BLaER1 (cell line): ENCODE data around the gene TAS2R1.

Experiments used
- H3K27ac ChIP-seq: shearing (Covaris generic); formaldehyde crosslinking; 2 replicates; pipeline ENCODE4 v1.8.1; 2022
- H3K27me3 ChIP-seq: shearing (Covaris generic); formaldehyde crosslinking; 2 replicates; pipeline ENCODE4 v1.8.1; 2022
- H3K36me3 ChIP-seq: shearing (Covaris generic); formaldehyde crosslinking; 2 replicates; pipeline ENCODE4 v1.8.1; 2022
- H3K4me1 ChIP-seq: shearing (Covaris generic); formaldehyde crosslinking; 2 replicates; pipeline ENCODE4 v1.8.1; 2022
- H3K4me2 ChIP-seq: shearing (Covaris generic); formaldehyde crosslinking; 2 replicates; pipeline ENCODE4 v1.8.1; 2022
- H3K4me3 ChIP-seq: shearing (Covaris generic); formaldehyde crosslinking; 2 replicates; pipeline ENCODE4 v1.8.1; 2022
- H3K9ac ChIP-seq: shearing (Covaris generic); formaldehyde crosslinking; 2 replicates; pipeline ENCODE4 v1.8.1; 2022
- H3K9me3 ChIP-seq: shearing (Covaris generic); formaldehyde crosslinking; 2 replicates; pipeline ENCODE4 v1.8.1; 2022
- H4K20me1 ChIP-seq: shearing (Covaris generic); formaldehyde crosslinking; 2 replicates; pipeline ENCODE4 v1.8.1; 2022
- Cebpa-rat ChIP-seq: shearing (Covaris generic); IDR thresholded peaks from 2 replicates; pipeline ENCODE4 v1.8.1; 2022

The TAS2R1 gene

DNA sequence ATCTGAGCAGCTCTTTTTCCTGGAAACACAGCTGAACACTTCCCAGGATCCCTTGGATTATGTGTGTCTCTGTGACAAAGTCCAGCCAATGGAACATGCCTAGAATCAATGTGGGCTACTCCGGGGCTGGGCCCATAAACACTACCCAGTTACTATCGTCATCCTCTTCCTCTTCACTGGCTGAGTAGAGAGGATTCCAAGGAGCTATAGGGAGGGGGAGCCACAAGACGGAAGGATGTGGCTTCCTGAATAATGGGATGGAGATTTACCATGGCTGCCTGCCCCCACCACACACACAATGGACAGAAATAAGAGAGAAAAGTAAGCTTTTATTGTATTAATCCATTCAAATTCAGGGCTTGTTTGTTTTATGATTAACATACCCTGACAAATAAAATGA, 22.1 kb upstream of the TAS2R1 start:
- no peak overlapping the region for H3K4me2 ChIP-seq
- no peak overlapping the region for H3K27ac ChIP-seq
- no peaks in the 10 kb centered on the region for H3K9me3 ChIP-seq
- no peaks in the 10 kb centered on the region for H4K20me1 ChIP-seq
- no peak overlapping the region for H3K4me3 ChIP-seq
- TF ChIP-seq Cebpa-rat = no peak
- no peaks in the 10 kb centered on the region for H3K27me3 ChIP-seq
- no peak overlapping the region for H3K9ac ChIP-seq
- no peaks in the 10 kb centered on the region for H3K36me3 ChIP-seq
- H3K4me1 ChIP-seq = no peaks in the 10 kb centered on the region

DNA sequence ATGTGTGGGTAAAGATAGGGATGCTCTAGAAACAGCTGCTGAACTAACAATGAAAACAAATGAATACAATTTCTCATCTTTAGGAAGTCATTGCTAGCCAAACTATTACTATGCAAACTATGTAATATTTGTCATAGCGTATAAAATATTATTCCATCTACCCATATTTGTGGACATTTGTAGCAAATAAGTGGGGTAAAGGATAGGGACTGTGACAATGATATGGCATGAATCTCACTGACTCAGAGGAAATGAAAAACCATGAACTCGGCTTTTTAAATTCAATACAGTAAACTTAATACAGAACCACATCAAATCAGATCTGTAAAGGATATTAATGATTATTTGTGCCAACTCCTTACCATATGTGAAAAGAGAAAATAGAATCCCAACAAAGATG, 16.7 kb upstream of the TAS2R1 start:
- Histone ChIP-seq H3K9ac (no peak overlapping the region), H3K9me3 (no peaks in the 10 kb centered on the region), H3K27ac (no peak overlapping the region), H3K27me3 (no peaks in the 10 kb centered on the region), H3K36me3 (no peaks in the 10 kb centered on the region), H3K4me1 (no peaks in the 10 kb centered on the region), H4K20me1 (no peaks in the 10 kb centered on the region), H3K4me2 (no peak overlapping the region), H3K4me3 (no peak overlapping the region)
- TF ChIP-seq Cebpa-rat = no peak

DNA sequence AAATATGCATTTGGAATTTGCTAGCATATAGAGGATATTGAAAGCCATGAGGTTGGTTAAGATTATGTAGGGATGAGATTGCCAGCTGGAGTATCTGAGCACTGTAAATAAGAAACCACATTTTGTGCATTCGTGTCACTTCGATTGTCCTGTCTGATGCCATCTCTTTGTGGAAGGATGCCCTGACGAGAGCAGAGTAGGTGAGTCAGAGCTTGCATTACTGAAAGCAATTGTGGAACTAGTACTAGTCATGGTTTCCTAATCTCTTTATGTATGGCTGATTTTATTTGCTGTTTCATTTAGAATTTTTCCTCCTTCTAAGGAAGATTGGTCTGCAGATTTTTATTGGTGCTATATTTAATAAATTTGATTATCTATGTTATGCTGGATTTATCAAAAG, 14.5 kb upstream of the TAS2R1 start:
- Histone ChIP-seq H3K36me3 (no peaks in the 10 kb centered on the region), H3K27me3 (no peaks in the 10 kb centered on the region), H3K4me2 (no peak overlapping the region), H3K27ac (no peak overlapping the region), H3K4me3 (no peak overlapping the region), H3K9ac (no peak overlapping the region), H3K9me3 (no peaks in the 10 kb centered on the region), H3K4me1 (no peaks in the 10 kb centered on the region), H4K20me1 (no peaks in the 10 kb centered on the region)
- no peak for TF ChIP-seq Cebpa-rat

GRCh38 chr5:9642621-9643020, 12.5 kb upstream of the TAS2R1 start:
- Histone ChIP-seq H3K4me2 (no peak overlapping the region), H3K27me3 (no peaks in the 10 kb centered on the region), H4K20me1 (no peaks in the 10 kb centered on the region), H3K27ac (no peak overlapping the region), H3K36me3 (no peaks in the 10 kb centered on the region), H3K4me3 (no peak overlapping the region), H3K9me3 (peaks cover 17% of the 10 kb centered on the region), H3K4me1 (no peaks in the 10 kb centered on the region), H3K9ac (no peak overlapping the region)
- TF ChIP-seq Cebpa-rat = no peak

- H3K9ac ChIP-seq = no peak overlapping the region
- no peak overlapping the region for H3K4me2 ChIP-seq
- H3K4me1 ChIP-seq = no peaks in the 10 kb centered on the region
- no peak for TF ChIP-seq Cebpa-rat
- peaks cover 23% of the 10 kb centered on the region for H3K9me3 ChIP-seq
- H3K4me3 ChIP-seq = no peak overlapping the region
- no peaks in the 10 kb centered on the region for H3K36me3 ChIP-seq
- no peaks in the 10 kb centered on the region for H3K27me3 ChIP-seq
- no peak overlapping the region for H3K27ac ChIP-seq
- no peaks in the 10 kb centered on the region for H4K20me1 ChIP-seq
These were observed 11.7 kb upstream of the TAS2R1 start for GRCh38 chr5:9641806-9642355.

GRCh38 chr5:9632495-9632894, 2.3 kb upstream of the TAS2R1 start:
- Histone ChIP-seq H3K4me1 (no peaks in the 10 kb centered on the region), H3K9ac (no peak overlapping the region)

DNA sequence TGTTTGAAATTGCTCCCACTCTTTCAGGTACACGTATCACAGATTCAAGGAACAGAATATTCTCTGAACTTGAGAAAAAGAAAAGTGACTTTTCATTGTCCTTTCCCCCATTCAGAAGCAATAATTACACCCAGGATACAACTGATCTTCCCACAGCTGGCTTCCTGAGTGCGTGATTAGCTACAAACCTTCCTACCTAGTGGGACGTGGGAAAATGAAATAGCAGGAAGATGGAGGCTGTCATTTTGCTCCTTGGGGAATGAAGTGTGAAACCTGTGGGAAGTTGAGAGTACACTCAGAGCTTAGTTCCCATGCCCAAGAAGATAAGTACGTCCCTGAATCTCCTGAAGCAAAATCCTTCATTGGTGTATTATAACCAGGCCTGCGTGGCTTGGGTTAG, 2.6 kb downstream of the TAS2R1 start:
- H3K9ac ChIP-seq = no peak overlapping the region
- H3K27ac ChIP-seq = no peak overlapping the region
- no peaks in the 10 kb centered on the region for H3K9me3 ChIP-seq
- no peaks in the 10 kb centered on the region for H4K20me1 ChIP-seq
- no peak overlapping the region for H3K4me3 ChIP-seq
- no peaks in the 10 kb centered on the region for H3K36me3 ChIP-seq
- H3K4me1 ChIP-seq = peaks cover 9% of the 10 kb centered on the region
- H3K4me2 ChIP-seq = no peak overlapping the region
- H3K27me3 ChIP-seq = no peaks in the 10 kb centered on the region
- no peak for TF ChIP-seq Cebpa-rat

More at GRCh38 chr5:9632495-9632894, 2.3 kb upstream of the TAS2R1 start:
- no peak overlapping the region for H3K27ac ChIP-seq
- TF ChIP-seq Cebpa-rat = no peak
- H4K20me1 ChIP-seq = no peaks in the 10 kb centered on the region
- peaks cover 17% of the 10 kb centered on the region for H3K9me3 ChIP-seq
- no peaks in the 10 kb centered on the region for H3K27me3 ChIP-seq
- no peaks in the 10 kb centered on the region for H3K36me3 ChIP-seq
- no peak overlapping the region for H3K4me2 ChIP-seq
- no peak overlapping the region for H3K4me3 ChIP-seq

- peaks cover 15% of the 10 kb centered on the region for H3K4me1 ChIP-seq
- H3K9me3 ChIP-seq = no peaks in the 10 kb centered on the region
- H3K27me3 ChIP-seq = no peaks in the 10 kb centered on the region
- no peak overlapping the region for H3K9ac ChIP-seq
- H3K27ac ChIP-seq = no peak overlapping the region
- no peaks in the 10 kb centered on the region for H3K36me3 ChIP-seq
- TF ChIP-seq Cebpa-rat = no peak
- H3K4me3 ChIP-seq = no peak overlapping the region
- no peak overlapping the region for H3K4me2 ChIP-seq
- H4K20me1 ChIP-seq = no peaks in the 10 kb centered on the region
These were observed 3.2 kb downstream of the TAS2R1 start for GRCh38 chr5:9626955-9627354.

DNA sequence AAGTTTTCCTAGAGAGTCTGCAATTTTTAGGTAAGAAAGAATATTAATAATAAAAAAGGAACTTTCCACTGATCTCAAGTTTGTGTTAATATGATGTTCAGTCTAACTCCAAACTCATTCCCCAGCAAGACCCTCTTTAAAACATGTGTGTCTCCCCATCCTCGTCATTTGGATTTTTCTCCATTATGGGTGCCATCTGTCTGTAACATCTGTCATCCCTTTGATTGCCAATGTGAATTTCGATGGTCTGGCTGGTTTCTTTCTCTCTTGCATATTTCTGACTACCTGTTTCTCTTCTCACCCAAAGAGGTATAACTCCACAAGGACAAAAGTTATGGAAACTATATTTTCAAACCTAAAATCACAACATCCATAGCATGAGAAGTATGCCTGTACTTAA, 4.4 kb downstream of the TAS2R1 start:
- Histone ChIP-seq H3K27me3 (no peaks in the 10 kb centered on the region), H4K20me1 (no peaks in the 10 kb centered on the region), H3K9me3 (no peaks in the 10 kb centered on the region), H3K4me2 (no peak overlapping the region), H3K4me3 (no peak overlapping the region), H3K27ac (no peak overlapping the region), H3K9ac (no peak overlapping the region), H3K4me1 (peaks cover 25% of the 10 kb centered on the region), H3K36me3 (no peaks in the 10 kb centered on the region)
- TF ChIP-seq Cebpa-rat = no peak

DNA sequence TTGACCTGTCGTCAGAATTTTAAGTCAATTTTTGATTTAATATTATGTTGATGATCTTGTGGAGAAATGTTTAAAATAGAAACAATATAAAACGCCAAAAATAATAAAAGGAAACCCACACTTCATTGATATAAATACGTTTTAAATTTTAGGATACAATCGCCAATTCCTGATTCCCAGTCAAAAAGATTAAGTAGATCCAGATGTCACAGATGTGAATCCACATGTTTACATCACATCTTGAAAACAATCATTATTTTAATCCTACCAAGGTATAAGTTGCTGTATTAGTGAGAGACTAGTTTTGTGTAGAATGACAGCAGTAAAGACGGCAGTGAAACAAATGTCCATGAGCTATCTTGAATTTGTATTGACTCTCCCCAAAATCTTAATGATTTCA, 4.9 kb downstream of the TAS2R1 start:
- H3K4me1 ChIP-seq = peaks cover 25% of the 10 kb centered on the region
- H3K36me3 ChIP-seq = no peaks in the 10 kb centered on the region
- TF ChIP-seq Cebpa-rat = no peak
- H3K9me3 ChIP-seq = no peaks in the 10 kb centered on the region
- H3K27ac ChIP-seq = no peak overlapping the region
- H3K4me2 ChIP-seq = no peak overlapping the region
- H3K27me3 ChIP-seq = no peaks in the 10 kb centered on the region
- H4K20me1 ChIP-seq = no peaks in the 10 kb centered on the region
- no peak overlapping the region for H3K9ac ChIP-seq
- H3K4me3 ChIP-seq = no peak overlapping the region
